H1 (cell line): ENCODE measurements around the gene CXCR1.

Experiments
- BRCA1 ChIP-seq: IDR thresholded peaks from 2 replicates; pipeline ENCODE4 v1.6.1; 2012; ENCODE audit warnings: low read depth, low read length, improper control_type of control experiment
- CEBPB ChIP-seq: IDR thresholded peaks from 2 replicates; pipeline ENCODE4 v1.6.1; 2012; ENCODE audit warnings: low read depth, low read length
- CTCF ChIP-seq, 3 experiments: IDR thresholded peaks; 1 replicate in 2 of 3; 2 replicates in 1 of 3; pipeline versions ENCODE4 v1.5.1 to v1.6.1; 2011; ENCODE audit warnings: low read length in 3 of 3, mild to moderate bottlenecking in 3 of 3, inconsistent platforms in 2 of 3, low read depth in 1 of 3, moderate library complexity in 1 of 3; ENCODE audit not compliant: insufficient read depth in 1 of 3; ENCODE audit errors: control extremely low read depth in 1 of 3
- EP300 ChIP-seq, 2 experiments: IDR thresholded peaks; 1 replicate in 1 of 2; 2 replicates in 1 of 2; pipeline ENCODE4 v1.6.1; 2011 to 2012; ENCODE audit warnings: low read depth in 2 of 2, low read length in 2 of 2, mild to moderate bottlenecking in 2 of 2, borderline replicate concordance in 1 of 2, inconsistent platforms in 1 of 2, moderate library complexity in 1 of 2
- EZH2 ChIP-seq: fragments of 200-600 bp; sonication (generic); IDR thresholded peaks from 2 replicates; pipeline ENCODE4 v1.7.1; 2012; ENCODE audit warnings: low read depth, mild to moderate bottlenecking, moderate library complexity, low read length, inconsistent platforms; ENCODE audit not compliant: severe bottlenecking
- SIN3A ChIP-seq, 2 experiments: IDR thresholded peaks in 1 of 2; conservative IDR thresholded peaks in 1 of 2; 2 replicates each; pipeline ENCODE4 v1.6.1; 2011 to 2012; ENCODE audit warnings: low read length in 2 of 2, improper control_type of control experiment in 1 of 2, low read depth in 1 of 2, mild to moderate bottlenecking in 1 of 2
- SP2 ChIP-seq: IDR thresholded peaks from 2 replicates; pipeline ENCODE4 v1.6.1; 2012; ENCODE audit warnings: mild to moderate bottlenecking, low read length, inconsistent platforms
- TF ChIP-seq, protein P1 (sequence below): IDR thresholded peaks from 2 replicates; pipeline ENCODE4 v1.6.1; 2012; ENCODE audit warnings: inconsistent platforms

- TF ChIP-seq CTCF (IDR thresholded peaks at IDR 0.05; ENCODE audit: control extremely low read depth in 1 of 3, insufficient read depth in 1 of 3, low read depth in 1 of 3, low read length in 3 of 3) (no peak), CEBPB (no peak), BRCA1 (no peak), EZH2 (no peak), SIN3A (conservative IDR thresholded peaks at IDR 0.05 in 1 of 2, IDR thresholded peaks at IDR 0.05 in 1 of 2; ENCODE audit: low read depth in 1 of 2, low read length in 2 of 2) (no peak), SP2 (no peak), EP300 (IDR thresholded peaks at IDR 0.05; ENCODE audit: borderline replicate concordance in 1 of 2, low read depth in 2 of 2, low read length in 2 of 2) (no peak)
- TF ChIP-seq, protein P1, sequence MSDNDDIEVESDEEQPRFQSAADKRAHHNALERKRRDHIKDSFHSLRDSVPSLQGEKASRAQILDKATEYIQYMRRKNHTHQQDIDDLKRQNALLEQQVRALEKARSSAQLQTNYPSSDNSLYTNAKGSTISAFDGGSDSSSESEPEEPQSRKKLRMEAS, result no peak
Measured at GRCh38 chr2:218125095-218125494, 41.7 kb downstream of the CXCR1 start.
